T-helper 17 cell (primary cell): ENCODE measurements around the gene TRAIP. TPM values are rescaled to one million over a fixed set of nuclear protein-coding genes. Genes with fewer than 3 reads are reported as not detected.

Experiments used
- ATAC-seq: fragments of 150-1000 bp; cut with Tn5 transposase; 2 replicates; pipeline ENCODE4 v1.10.0; 2021; ENCODE audit warnings: mild to moderate bottlenecking, moderate library complexity
- DNase-seq, 3 donors: peaks; one replicate each; pipeline versions ENCODE4 v3.0.0 to v3.0.0-alpha.2; 2020 to 2021
- H3K9me3 ChIP-seq: one replicate; pipeline ENCODE4 v1.7.0; 2013; ENCODE audit warnings: low read length, mild to moderate bottlenecking; ENCODE audit not compliant: control insufficient read depth, poor library complexity, severe bottlenecking
- H3K27ac Mint-ChIP-seq: one replicate; pipeline ENCODE4 v1.8.0; 2022; ENCODE audit warnings: mild to moderate bottlenecking, moderate library complexity, mixed read lengths
- H3K27me3 Mint-ChIP-seq: one replicate; pipeline ENCODE4 v1.8.0; 2022; ENCODE audit warnings: mixed read lengths
- H3K36me3 Mint-ChIP-seq: one replicate; pipeline ENCODE4 v1.8.0; 2022; ENCODE audit warnings: low read depth, mixed read lengths
- H3K4me1 Mint-ChIP-seq: one replicate; pipeline ENCODE4 v1.8.0; 2022; ENCODE audit warnings: mild to moderate bottlenecking, mixed read lengths
- H3K4me3 Mint-ChIP-seq: one replicate; pipeline ENCODE4 v1.8.0; 2022; ENCODE audit warnings: mild to moderate bottlenecking, moderate library complexity, mixed read lengths
- total RNA-seq, 4 donors: library from RNA in 2 of 4; stranded (reverse) in 2 of 4; gene quantifications; one replicate each; pipeline ENCODE4 v1.2.3 and lab custom pipeline; 2022 to 2026

The TRAIP gene
- total RNA-seq, 2 donors from 2014 or later: 4.8 to 5.5 TPM

- Mint-ChIP-seq H3K4me1 (no peaks in the 10 kb centered on the region), H3K27me3 (peaks cover 6% of the 10 kb centered on the region)
Observed at GRCh38 chr3:49886922-49887265, 30.5 kb upstream of the TRAIP start.

DNA sequence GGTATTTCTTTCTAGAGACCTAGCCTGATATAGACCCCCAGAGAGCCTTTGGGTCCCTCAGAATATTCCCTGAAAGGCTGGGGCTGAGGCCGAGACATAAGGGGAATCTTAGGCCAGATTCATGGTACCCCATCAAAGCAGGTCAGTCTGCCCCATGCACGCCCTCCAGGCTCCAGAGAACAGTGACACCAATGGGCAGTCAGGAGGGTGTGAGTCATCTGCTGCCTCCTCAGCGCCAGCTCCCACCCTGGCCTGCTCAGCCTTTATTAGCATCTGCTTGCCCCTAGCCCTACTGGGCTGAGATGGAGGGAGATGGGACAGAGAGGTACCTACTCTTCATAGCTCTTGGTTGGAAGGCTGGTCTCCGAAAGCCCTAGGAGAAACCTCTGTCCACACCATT is 27.6 kb upstream of the TRAIP start:
- ATAC-seq: no peak
- no peak overlapping the region for H3K27ac Mint-ChIP-seq

More at GRCh38 chr3:49886922-49887265, 30.5 kb upstream of the TRAIP start:
- Mint-ChIP-seq H3K36me3 (no peaks in the 10 kb centered on the region), H3K27ac (no peak overlapping the region), H3K4me3 (no peak overlapping the region)
- ATAC-seq (no peak), DNase-seq (no peak)
- no peaks in the 10 kb centered on the region for H3K9me3 ChIP-seq

GRCh38 chr3:49882166-49882565 is 25.8 kb upstream of the TRAIP start:
- H3K4me1 Mint-ChIP-seq: no peaks in the 10 kb centered on the region
- ATAC-seq: no peak
- no peaks in the 10 kb centered on the region for H3K36me3 Mint-ChIP-seq
- no peak for DNase-seq
- no peak overlapping the region for H3K4me3 Mint-ChIP-seq
- H3K27me3 Mint-ChIP-seq: peaks cover 10% of the 10 kb centered on the region
- no peaks in the 10 kb centered on the region for H3K9me3 ChIP-seq
- no peak overlapping the region for H3K27ac Mint-ChIP-seq

More for the DNA sequence above, 27.6 kb upstream of the TRAIP start:
- no peaks in the 10 kb centered on the region for H3K9me3 ChIP-seq
- Mint-ChIP-seq H3K4me1 (no peaks in the 10 kb centered on the region), H3K36me3 (no peaks in the 10 kb centered on the region), H3K4me3 (no peak overlapping the region), H3K27me3 (peaks cover 10% of the 10 kb centered on the region)
- DNase-seq: no peak

DNA sequence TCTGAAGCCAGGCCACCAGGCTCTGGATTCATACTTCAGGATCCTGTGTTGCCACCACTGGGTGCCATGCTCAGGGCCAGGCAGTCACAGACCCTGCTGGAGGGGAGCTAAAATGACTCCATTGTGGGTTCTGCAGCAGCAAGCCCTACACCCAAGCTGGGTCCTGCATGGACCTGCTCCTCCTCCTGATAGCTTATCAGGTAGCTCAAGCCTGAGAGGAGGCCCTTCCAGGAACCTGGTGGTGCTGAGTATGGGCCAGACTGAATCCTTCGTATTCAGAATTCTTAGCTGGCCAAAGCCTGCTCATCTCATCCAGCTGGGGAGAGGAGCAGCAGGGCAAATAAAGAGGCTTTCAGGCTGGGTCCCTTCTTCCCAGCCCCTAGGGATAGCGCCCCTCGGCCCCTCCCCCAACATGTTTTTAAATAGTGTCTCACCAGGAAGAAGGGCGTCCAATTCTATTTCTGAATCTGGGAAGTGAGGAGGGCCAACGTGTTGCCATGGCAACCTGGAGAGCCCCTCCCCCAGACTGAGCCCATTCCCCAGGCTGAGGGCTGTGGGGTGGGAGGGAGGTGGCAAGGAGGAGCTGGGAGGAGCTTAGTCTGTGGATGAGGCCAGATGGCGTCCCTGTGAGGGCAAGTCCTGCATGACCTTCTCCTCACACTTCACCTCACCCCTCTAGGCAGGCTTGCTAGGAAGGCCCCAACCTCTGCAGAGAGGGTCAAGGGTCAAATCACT is 24.4 kb upstream of the TRAIP start:
- Mint-ChIP-seq H3K4me1 (no peaks in the 10 kb centered on the region), H3K36me3 (no peaks in the 10 kb centered on the region), H3K27ac (no peak overlapping the region), H3K27me3 (peaks cover 10% of the 10 kb centered on the region), H3K4me3 (no peak overlapping the region)
- H3K9me3 ChIP-seq: no peaks in the 10 kb centered on the region
- ATAC-seq (no peak), DNase-seq (no peak)

GRCh38 chr3:49879721-49880120 is 23.4 kb upstream of the TRAIP start:
- no peaks in the 10 kb centered on the region for H3K36me3 Mint-ChIP-seq
- peaks cover 15% of the 10 kb centered on the region for H3K27me3 Mint-ChIP-seq
- ATAC-seq: no peak
- DNase-seq: no peak
- no peak overlapping the region for H3K4me3 Mint-ChIP-seq
- H3K9me3 ChIP-seq: no peaks in the 10 kb centered on the region
- peak overlapping the region; percentile 9 for H3K27ac Mint-ChIP-seq
- no peaks in the 10 kb centered on the region for H3K4me1 Mint-ChIP-seq

GRCh38 chr3:49878686-49879085 is 22.3 kb upstream of the TRAIP start:
- no peak for DNase-seq
- peaks cover 15% of the 10 kb centered on the region for H3K27me3 Mint-ChIP-seq
- no peak for ATAC-seq
- H3K36me3 Mint-ChIP-seq: no peaks in the 10 kb centered on the region
- no peak overlapping the region for H3K27ac Mint-ChIP-seq
- H3K4me3 Mint-ChIP-seq: no peak overlapping the region
- peaks cover 3% of the 10 kb centered on the region for H3K4me1 Mint-ChIP-seq
- H3K9me3 ChIP-seq: no peaks in the 10 kb centered on the region

- H3K27ac Mint-ChIP-seq: no peak overlapping the region
- H3K36me3 Mint-ChIP-seq: no peaks in the 10 kb centered on the region
- DNase-seq: no peak
- H3K4me1 Mint-ChIP-seq: peaks cover 8% of the 10 kb centered on the region
- no peaks in the 10 kb centered on the region for H3K9me3 ChIP-seq
- H3K27me3 Mint-ChIP-seq: peaks cover 15% of the 10 kb centered on the region
- ATAC-seq: no peak
- H3K4me3 Mint-ChIP-seq: no peak overlapping the region
Observed at GRCh38 chr3:49877716-49878115, 21.4 kb upstream of the TRAIP start.

DNA sequence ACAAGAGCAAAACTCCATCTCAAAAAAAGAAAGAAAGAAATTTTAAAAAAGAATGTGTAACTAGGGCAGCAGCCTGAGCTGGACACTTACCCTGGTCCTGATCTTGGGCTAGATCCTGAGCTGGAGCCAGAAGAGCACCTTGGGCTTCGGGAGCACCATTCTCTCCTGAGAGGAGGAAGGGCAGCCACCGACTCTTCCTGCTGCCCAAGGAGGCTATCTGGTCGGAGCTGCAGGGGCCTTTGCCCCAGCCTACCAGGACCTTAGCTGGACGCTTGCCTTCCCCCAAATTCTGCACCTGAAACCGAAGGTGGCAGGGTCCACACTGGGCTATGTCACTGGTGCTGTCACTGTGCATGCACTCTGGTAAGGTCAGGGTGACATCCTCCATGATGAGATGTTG is 20.2 kb upstream of the TRAIP start:
- DNase-seq (no peak), ATAC-seq (no peak)
- no peak overlapping the region for H3K4me3 Mint-ChIP-seq
- H3K4me1 Mint-ChIP-seq: peaks cover 11% of the 10 kb centered on the region
- no peak overlapping the region for H3K27ac Mint-ChIP-seq
- no peaks in the 10 kb centered on the region for H3K9me3 ChIP-seq
- H3K27me3 Mint-ChIP-seq: peaks cover 8% of the 10 kb centered on the region
- H3K36me3 Mint-ChIP-seq: no peaks in the 10 kb centered on the region

- DNase-seq (no peak), ATAC-seq (no peak)
- no peak overlapping the region for H3K4me3 Mint-ChIP-seq
- peaks cover 13% of the 10 kb centered on the region for H3K27me3 Mint-ChIP-seq
- H3K27ac Mint-ChIP-seq: peak overlapping the region; percentile 74
- H3K4me1 Mint-ChIP-seq: peaks cover 13% of the 10 kb centered on the region
- H3K36me3 Mint-ChIP-seq: no peaks in the 10 kb centered on the region
- H3K9me3 ChIP-seq: no peaks in the 10 kb centered on the region
Observed at GRCh38 chr3:49873623-49874022, 17.3 kb upstream of the TRAIP start.

DNA sequence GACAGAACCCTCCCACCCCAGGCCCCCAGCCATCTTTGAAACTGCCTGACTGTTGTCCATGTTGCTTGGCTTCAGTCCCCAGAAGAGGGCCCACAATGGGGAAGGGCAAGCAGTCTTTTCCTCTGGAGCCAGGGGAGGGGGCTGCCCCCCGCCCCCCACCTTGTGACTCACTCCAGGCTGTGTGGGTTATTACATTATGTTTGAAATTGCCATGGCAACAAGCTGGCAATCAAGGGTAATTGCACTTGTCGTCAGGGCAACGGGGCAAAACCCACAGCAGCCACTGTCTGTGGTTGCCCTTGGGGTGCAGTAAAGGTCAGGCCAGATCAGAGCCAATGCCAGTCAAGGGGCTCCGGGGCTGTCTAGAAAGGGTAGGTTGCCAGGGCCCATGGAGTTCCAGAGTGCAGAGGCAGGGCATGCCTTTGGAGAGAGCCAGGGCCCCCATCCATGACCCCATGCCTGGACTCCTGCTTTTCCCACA is 16.5 kb upstream of the TRAIP start:
- Mint-ChIP-seq H3K36me3 (no peaks in the 10 kb centered on the region), H3K27ac (peak overlapping the region; percentile 74), H3K27me3 (peaks cover 21% of the 10 kb centered on the region), H3K4me3 (no peak overlapping the region), H3K4me1 (peaks cover 13% of the 10 kb centered on the region)
- DNase-seq (peak in 2 of 3 donors; percentile 24 to 34), ATAC-seq (peak; percentile 84)
- H3K9me3 ChIP-seq: no peaks in the 10 kb centered on the region

DNA sequence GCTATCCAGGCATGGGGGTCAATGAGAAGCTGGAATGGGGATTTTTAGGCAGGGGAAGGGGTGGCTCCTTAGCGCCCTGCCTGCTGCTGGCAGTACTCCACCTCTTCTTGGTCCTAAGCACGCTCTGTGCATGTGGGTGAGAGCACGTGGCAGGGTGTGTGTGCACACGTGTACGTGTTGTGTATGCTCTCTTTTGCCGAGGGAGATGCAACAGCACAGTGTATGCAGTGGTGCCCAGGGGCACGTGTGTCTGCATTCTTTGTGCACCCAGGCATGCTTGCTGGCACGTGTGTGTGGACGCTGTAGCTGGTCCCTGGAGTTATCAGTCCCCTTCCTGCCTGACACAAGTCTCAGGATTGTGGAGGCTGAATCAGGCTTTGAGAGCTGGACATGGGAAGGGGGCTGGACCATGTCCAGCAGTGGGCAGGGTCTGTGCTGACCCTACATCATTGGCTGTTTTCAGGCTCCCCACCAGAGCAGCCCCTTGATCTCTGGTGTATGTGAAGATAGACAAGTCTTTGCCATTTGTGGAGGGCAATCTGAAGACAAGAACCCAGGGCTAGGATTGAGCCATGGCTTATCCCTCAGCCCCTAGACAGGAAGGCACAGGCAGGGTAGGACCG is 15.3 kb upstream of the TRAIP start:
- Mint-ChIP-seq H3K27me3 (peaks cover 32% of the 10 kb centered on the region), H3K4me3 (no peak overlapping the region), H3K36me3 (no peaks in the 10 kb centered on the region), H3K27ac (peak overlapping the region; percentile 74), H3K4me1 (peaks cover 13% of the 10 kb centered on the region)
- no peak for DNase-seq
- no peaks in the 10 kb centered on the region for H3K9me3 ChIP-seq
- ATAC-seq: no peak

- peak; percentile 46 for ATAC-seq
- no peaks in the 10 kb centered on the region for H3K36me3 Mint-ChIP-seq
- peaks cover 40% of the 10 kb centered on the region for H3K27me3 Mint-ChIP-seq
- H3K27ac Mint-ChIP-seq: no peak within 1 kb of the TSS
- H3K4me3 Mint-ChIP-seq: peak within 1 kb of the TSS; percentile 59
- no peaks in the 10 kb centered on the region for H3K9me3 ChIP-seq
- peak in 1 of 3 donors; percentile 20 for DNase-seq
- H3K4me1 Mint-ChIP-seq: peaks cover 13% of the 10 kb centered on the region
Observed at GRCh38 chr3:49869525-49870126, 13.3 kb upstream of the TRAIP start, which contains the start of gene CAMKV. Gene CAMKV, minus strand, starts transcription at chr3:49869906. Its CDS starts 7,518 bp downstream, at chr3:49862388.

DNA sequence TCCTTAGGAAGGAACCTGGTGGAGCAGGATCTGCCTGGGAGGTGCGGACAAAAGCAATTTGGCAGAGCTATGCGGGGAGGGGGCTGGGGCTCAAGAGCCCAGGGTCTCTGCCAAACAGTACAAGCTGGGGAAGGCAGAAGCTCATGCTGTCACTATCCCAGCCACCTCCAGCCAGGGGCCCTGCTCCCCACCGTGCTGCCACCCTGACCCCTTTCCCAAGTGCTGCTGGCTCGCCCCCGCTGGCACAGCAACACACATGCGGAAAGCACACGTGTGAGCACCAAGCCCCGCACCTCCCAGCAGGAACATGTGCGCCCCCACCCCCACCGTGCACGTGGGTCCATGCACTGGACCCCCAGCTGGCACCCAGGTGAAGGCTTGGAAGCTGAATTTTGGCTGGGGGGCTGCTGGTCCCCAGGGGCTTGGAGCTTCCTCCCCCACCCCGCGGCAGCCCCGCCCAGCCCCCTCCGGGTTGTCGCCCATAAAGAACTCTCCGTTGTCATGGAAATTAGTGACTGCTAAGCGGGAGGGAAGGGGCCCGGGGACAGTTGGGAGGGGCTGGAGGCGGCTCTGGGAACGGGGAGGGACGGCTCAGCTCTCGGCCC is 12.6 kb upstream of the TRAIP start:
- Mint-ChIP-seq H3K4me3 (peak overlapping the region; percentile 59), H3K36me3 (no peaks in the 10 kb centered on the region), H3K4me1 (peaks cover 11% of the 10 kb centered on the region), H3K27me3 (peaks cover 43% of the 10 kb centered on the region), H3K27ac (no peak overlapping the region)
- no peaks in the 10 kb centered on the region for H3K9me3 ChIP-seq
- DNase-seq (no peak), ATAC-seq (no peak)
